GM12878 (cell line): Measurements from ENCODE around the gene PRCP. TPM values are rescaled to one million over a fixed set of nuclear protein-coding genes. Genes with fewer than 3 reads are reported as not detected.

Experiments
- ATAC-seq: fragments of 200-7000 bp; cut with Tn5 transposase; 3 replicates; pipeline ENCODE4 v1.9.1; 2020; ENCODE audit warnings: mild to moderate bottlenecking, moderate library complexity
- BruUV-seq: library from RNA; stranded (reverse); fragments of 400-500 nt; replicated peaks from 2 replicates; lab custom pipeline; 2021; lab: Mats Ljungman, UMichigan
- CTCF ChIA-PET: fragments of 300-600 bp; sonication (Branson Sonifier 250); formaldehyde crosslinking; extraction: SDS; loops from one replicate; lab custom pipeline; 2021; ENCODE audit warnings: inconsistent platforms; lab: Yijun Ruan, JAX
- POLR2A ChIA-PET: fragments of 350-600 bp; formaldehyde crosslinking; extraction: SDS; loops from one replicate; lab custom pipeline; 2021; ENCODE audit warnings: inconsistent platforms; lab: Charles Lee
- RAD21 ChIA-PET: fragments of 300-600 bp; sonication (Branson Sonifier 250); formaldehyde crosslinking; loops from one replicate; lab custom pipeline; 2023; ENCODE audit warnings: antibody characterized with exemption; ENCODE audit not compliant: unreplicated experiment; lab: Charles Lee
- SMC1A ChIA-PET: fragments of 300-600 bp; sonication (Branson Sonifier 250); formaldehyde crosslinking; loops from one replicate; lab custom pipeline; 2023; ENCODE audit not compliant: unreplicated experiment, uncharacterized antibody; lab: Charles Lee
- DNase-seq: peaks from one replicate; pipeline ENCODE4 v3.0.0-alpha.2; 2011; ENCODE audit warnings: low read depth, low spot score
- FAIRE-seq: peaks from 3 replicates; lab custom pipeline; 2011; peaks lifted over from hg19 to GRCh38; lab: Jason Lieb, UNC
- H2AFZ ChIP-seq: 2 replicates; pipeline ENCODE4 v1.6.0; 2011; ENCODE audit warnings: low read depth, low read length, control low read depth; ENCODE audit not compliant: control insufficient read depth
- H3K27ac ChIP-seq: 2 replicates; pipeline ENCODE4 v1.5.1; 2011; ENCODE audit warnings: control low read depth; ENCODE audit not compliant: control insufficient read depth, insufficient read depth
- H3K27me3 ChIP-seq, 2 experiments: replicated peaks in 1 of 2; 2 replicates each; pipeline versions ENCODE4 v1.6.0 to v1.6.1; 2011; ENCODE audit warnings: low read length in 1 of 2; ENCODE audit not compliant: control insufficient read depth in 2 of 2, insufficient read depth in 2 of 2
- H3K36me3 ChIP-seq, 2 experiments: 2 replicates each; pipeline ENCODE4 v1.5.1; 2011; ENCODE audit warnings: low read length in 1 of 2; ENCODE audit not compliant: control insufficient read depth in 2 of 2, insufficient read depth in 2 of 2
- H3K4me1 ChIP-seq: 2 replicates; pipeline ENCODE4 v1.6.1; 2011; ENCODE audit warnings: mild to moderate bottlenecking, low read length, moderate library complexity, mixed read lengths; ENCODE audit not compliant: control insufficient read depth, insufficient read depth
- H3K4me2 ChIP-seq: 2 replicates; pipeline ENCODE4 v1.6.0; 2011; ENCODE audit warnings: control low read depth; ENCODE audit not compliant: control insufficient read depth, insufficient read depth
- H3K4me3 ChIP-seq: fragments of 200-600 bp; sonication (generic); 2 replicates; pipeline ENCODE4 v1.5.1; 2016
- H3K79me2 ChIP-seq: 2 replicates; pipeline ENCODE4 v1.6.0; 2011; ENCODE audit warnings: low read length; ENCODE audit not compliant: control insufficient read depth, insufficient read depth
- H3K9ac ChIP-seq: 2 replicates; pipeline ENCODE4 v1.8.0; 2011; ENCODE audit warnings: low read length, control low read depth, mixed read lengths; ENCODE audit not compliant: control insufficient read depth, insufficient read depth
- H3K9me3 ChIP-seq: replicated peaks from 3 replicates; pipeline ENCODE4 v1.5.1; 2011; ENCODE audit warnings: mild to moderate bottlenecking, low read length; ENCODE audit not compliant: control insufficient read depth, insufficient read depth
- H4K20me1 ChIP-seq: 2 replicates; pipeline ENCODE4 v1.6.0; 2011; ENCODE audit not compliant: control insufficient read depth, insufficient read depth
- BCL3 ChIP-seq: IDR thresholded peaks from 2 replicates; pipeline ENCODE4 v1.6.1; 2011; ENCODE audit warnings: borderline replicate concordance, low read depth, mild to moderate bottlenecking, moderate library complexity, low read length; ENCODE audit not compliant: insufficient read depth, poor library complexity, severe bottlenecking
- CUX1 ChIP-seq: IDR thresholded peaks from 2 replicates; pipeline ENCODE4 v1.6.1; 2012; ENCODE audit warnings: improper control_type of control experiment, low read depth, low read length; ENCODE audit not compliant: insufficient replicate concordance
- DPF2 ChIP-seq: fragments of 450-650 bp; IDR thresholded peaks from 2 replicates; pipeline ENCODE4 v1.6.1; 2017; ENCODE audit warnings: mild to moderate bottlenecking
- HDGF ChIP-seq: fragments of 450-650 bp; IDR thresholded peaks from 2 replicates; pipeline ENCODE4 v1.6.1; 2016; ENCODE audit warnings: antibody characterized with exemption
- KLF5 ChIP-seq: fragments of 450-650 bp; IDR thresholded peaks from 2 replicates; pipeline ENCODE4 v1.6.1; 2014; ENCODE audit warnings: mild to moderate bottlenecking; ENCODE audit not compliant: partially characterized antibody
- PKNOX1 ChIP-seq: fragments of 450-650 bp; IDR thresholded peaks from 2 replicates; pipeline ENCODE4 v1.6.1; 2016; ENCODE audit warnings: mild to moderate bottlenecking
- POLR2A ChIP-seq: IDR thresholded peaks from 2 replicates; pipeline ENCODE4 v1.6.1; 2011; ENCODE audit warnings: low read depth, mild to moderate bottlenecking, low read length
- RCOR1 ChIP-seq: conservative IDR thresholded peaks from 2 replicates; pipeline ENCODE4 v1.6.1; 2012; ENCODE audit warnings: low read depth, low read length, improper control_type of control experiment
- REST ChIP-seq: IDR thresholded peaks from 2 replicates; pipeline ENCODE4 v1.6.1; 2012; ENCODE audit warnings: mild to moderate bottlenecking, low read depth, low read length
- SREBF2 ChIP-seq: IDR thresholded peaks from 2 replicates; pipeline ENCODE4 v1.6.1; 2012; ENCODE audit warnings: mild to moderate bottlenecking, low read length
- STAT1 ChIP-seq: fragments of 450-650 bp; conservative IDR thresholded peaks from 2 replicates; pipeline ENCODE4 v1.6.1; 2014; ENCODE audit warnings: antibody characterized with exemption, mild to moderate bottlenecking
- TAF1 ChIP-seq: IDR thresholded peaks from 2 replicates; pipeline ENCODE4 v1.6.1; 2011; ENCODE audit warnings: mild to moderate bottlenecking, low read depth, low read length, borderline replicate concordance
- WGBS: methylation state at CpG from one replicate; pipeline ENCODE4 v1.1.6; 2016; ENCODE audit warnings: low lambda C conversion rate; ENCODE audit not compliant: insufficient replicate concordance, insufficient coverage; ENCODE audit errors: missing lambda C conversion rate; 5-methylcytosine and 5-hydroxymethylcytosine counted together
- in situ Hi-C: fragments of 300-500 bp; cut with MboI; formaldehyde crosslinking; loops from 9 replicates; pipeline ENCODE4 v1.14.3; 2018; ENCODE audit warnings: mixed read lengths
- intact Hi-C: fragments of 100-400 bp; cut with micrococcal nuclease; formaldehyde crosslinking; loops from one replicate; pipeline ENCODE4 v1.14.2; 2022; ENCODE audit not compliant: unreplicated experiment
- polyA plus RNA-seq, 11 experiments: library from polyadenylated mRNA; depleted of rRNA in 4 of 11; unstranded in 6 of 11; stranded (reverse) in 5 of 11; fragments of >200 nt; fragmentation: Nextera tagmentation in 4 of 11; fragmentation: Illumina TruSeq in 1 of 11; extraction: Ambion mirVana in 4 of 11; extraction: Trizol in 1 of 11; gene quantifications; 1 replicate in 1 of 11; 2 replicates in 10 of 11; pipeline versions ENCODE4 v1.2.1 to v1.2.3, GENCODE V29; 2011 to 2016; ENCODE audit warnings: inconsistent platforms in 2 of 11, missing spikeins in 2 of 11, low read depth in 1 of 11
- total RNA-seq, 4 experiments: library from RNA; depleted of rRNA in 3 of 4; stranded (reverse); fragments of >200 nt in 3 of 4; fragmentation: Illumina TruSeq in 1 of 4; extraction: Trizol in 1 of 4; gene quantifications; 2 replicates each; pipeline versions ENCODE4 v1.2.1 to v1.2.3, GENCODE V29; 2013 to 2021

Gene PRCP
- total and polyA plus RNA-seq, 10 of the 15 experiments (the other 5 are each of a cell fraction or from before 2014, with no cell fraction given) = 14.9 to 43.6 (median 20.0) TPM

- Histone ChIP-seq H3K27me3 (no peaks in the 10 kb centered on the region), H4K20me1 (no peaks in the 10 kb centered on the region), H3K27ac (no peak overlapping the region), H3K4me2 (peak overlapping the region; percentile 85), H3K36me3 (no peaks in the 10 kb centered on the region), H3K9me3 (no peaks in the 10 kb centered on the region), H3K9ac (no peak overlapping the region; the same call in 1 of the 2 replicates), H3K79me2 (peaks cover 46% of the 10 kb centered on the region), H2AFZ (no peak overlapping the region), H3K4me1 (peaks cover 21% of the 10 kb centered on the region), H3K4me3 (peak overlapping the region; percentile 72)
- ChIA-PET RAD21 (interaction anchor here (3.2 to 3.4 kb wide), 2 partner anchors 160 to 347 kb away, joined by 17 to 20 read pairs; no protein-coding TSS in a partner anchor), CTCF (interaction anchor here (1.0 to 7.0 kb wide), 3 partner anchors 34 to 347 kb away, joined by 3 to 72 read pairs (median 51); no protein-coding TSS in a partner anchor), SMC1A (interaction anchor here (1.3 to 6.3 kb wide), 6 partner anchors 27 to 351 kb away, joined by 3 to 57 read pairs (median 8); no protein-coding TSS in a partner anchor), POLR2A (no interaction called here)
- TF ChIP-seq SREBF2 (no peak), REST (no peak), BCL3 (no peak), PKNOX1 (no peak), HDGF (no peak), CUX1 (no peak), POLR2A (no peak), STAT1 (no peak), KLF5 (no peak), RCOR1 (no peak), DPF2 (no peak), TAF1 (no peak)
- no peak for ATAC-seq
- in situ Hi-C loops = loop anchor here (5.0 to 10.0 kb wide), 4 partner anchors 172 to 382 kb away; partner anchors contain the start of genes CCDC90B, PCF11 and RAB30
- intact Hi-C loops = loop anchor here (5.0 kb wide), 2 partner anchors 254 to 289 kb away; partner anchors contain the start of genes ANKRD42 and PCF11
- no peak for DNase-seq
- 58% methylated on average over 3 of the region's 3 CpGs for WGBS
- no TSS peak for BruUV-seq
- no peak for FAIRE-seq
Observed at GRCh38 chr11:82902880-82903279, 2.6 kb upstream of the PRCP start.
